ENCODE results near the gene CHST5. TPM values are rescaled to one million over a fixed set of nuclear protein-coding genes. Genes with fewer than 3 reads are reported as not detected.

The CHST5 gene
- total and polyA plus RNA-seq, 8 donors = 0.09 to 1.6 (median 0.65) TPM

- intact Hi-C loops (cut with DNase I) = no loop called here
- H3K4me3 ChIP-seq = no peak overlapping the region
- H3K4me1 ChIP-seq = peaks cover 0 to 19% of the 10 kb centered on the region in 2 donors
- H3K27ac ChIP-seq = no peak overlapping the region
- peaks cover 0 to 19% of the 10 kb centered on the region in 2 donors for H3K27me3 ChIP-seq
- ATAC-seq = no peak
- TF ChIP-seq CTCF (IDR thresholded peaks at IDR 0.05) = no peak
- no peak for DNase-seq
- no peaks in the 10 kb centered on the region for H3K9me3 ChIP-seq
- H3K36me3 ChIP-seq = no peaks in the 10 kb centered on the region
Observed at GRCh38 chr16:75559564-75560372, 23.9 kb upstream of the CHST5 start.

- DNase-seq (peak in 1 of 4 donors; percentile 40), ATAC-seq (no peak)
- Histone ChIP-seq H3K9me3 (no peaks in the 10 kb centered on the region), H3K27ac (no peak overlapping the region), H3K36me3 (no peaks in the 10 kb centered on the region), H3K4me3 (no peak overlapping the region), H3K27me3 (peaks cover 0 to 19% of the 10 kb centered on the region in 2 donors), H3K4me1 (peaks cover 0 to 19% of the 10 kb centered on the region in 2 donors)
- intact Hi-C loops (cut with DNase I) = no loop called here
- TF ChIP-seq CTCF (IDR thresholded peaks at IDR 0.05) = no peak
Observed at GRCh38 chr16:75558846-75559401, 23.0 kb upstream of the CHST5 start.

GRCh38 chr16:75556431-75556950 lies 20.6 kb upstream of the CHST5 start:
- Histone ChIP-seq H3K36me3 (no peaks in the 10 kb centered on the region), H3K27me3 (peaks cover 0 to 6% of the 10 kb centered on the region in 2 donors), H3K4me1 (peaks cover 0 to 19% of the 10 kb centered on the region in 2 donors), H3K4me3 (peak overlapping the region; percentile 86 to 92), H3K9me3 (no peaks in the 10 kb centered on the region), H3K27ac (peak overlapping the region; percentile 77 to 78)
- ATAC-seq (no peak), DNase-seq (no peak)
- intact Hi-C loops (cut with DNase I) = no loop called here
- no peak for TF ChIP-seq CTCF (IDR thresholded peaks at IDR 0.05)

- intact Hi-C loops (cut with DNase I) = no loop called here
- peak; percentile 97 for ATAC-seq
Observed at GRCh38 chr16:75555707-75556430, 20.0 kb upstream of the CHST5 start, which contains the start of gene TMEM231. Gene TMEM231 (minus strand): TSS chr16:75556252. CDS start chr16:75556209, 43 bp downstream.

More at GRCh38 chr16:75555707-75556430, 20.0 kb upstream of the CHST5 start, which contains the start of gene TMEM231:
- peak within 1 kb of the TSS; percentile 86 to 92 for H3K4me3 ChIP-seq
- H3K27me3 ChIP-seq = peaks cover 0 to 6% of the 10 kb centered on the region in 2 donors
- peak within 1 kb of the TSS; percentile 77 to 78 for H3K27ac ChIP-seq
- peak; percentile 91 to 98 (median 97) for DNase-seq
- H3K36me3 ChIP-seq = no peaks in the 10 kb centered on the region
- no peaks in the 10 kb centered on the region for H3K9me3 ChIP-seq
- no peak for TF ChIP-seq CTCF (IDR thresholded peaks at IDR 0.05)
- peaks cover 0 to 19% of the 10 kb centered on the region in 2 donors for H3K4me1 ChIP-seq

Data from left lung (tissue), 10 donors.